GM19463 (cell line): Measurements from ENCODE around the gene EPHA5.

Experiments
- ATAC-seq: cut with Tn5 transposase; IDR thresholded peaks from one replicate; pipeline ENCODE4 v1.9.1; 2021; ENCODE audit warnings: mild to moderate bottlenecking, moderate library complexity; ENCODE audit not compliant: unreplicated experiment

The EPHA5 gene

DNA sequence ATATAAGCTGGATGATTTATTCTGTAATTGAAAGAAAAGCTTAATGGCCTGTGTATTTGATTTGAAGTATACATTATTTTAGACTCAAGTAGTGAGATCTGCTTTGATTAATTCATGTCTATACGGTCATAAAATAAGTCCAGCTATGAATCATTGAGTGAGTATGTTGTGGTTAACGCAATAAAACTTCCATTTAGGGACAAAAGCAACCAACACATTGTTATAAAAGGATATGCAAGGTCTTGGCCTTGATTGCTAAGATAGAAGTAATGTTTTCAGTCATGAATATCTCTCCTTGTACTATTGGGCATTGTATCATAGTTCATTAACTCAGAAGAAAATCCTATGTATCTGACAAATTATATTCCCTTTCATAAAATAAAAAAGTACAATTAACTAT lies 162.1 kb downstream of the EPHA5 start:
- ATAC-seq: no peak

DNA sequence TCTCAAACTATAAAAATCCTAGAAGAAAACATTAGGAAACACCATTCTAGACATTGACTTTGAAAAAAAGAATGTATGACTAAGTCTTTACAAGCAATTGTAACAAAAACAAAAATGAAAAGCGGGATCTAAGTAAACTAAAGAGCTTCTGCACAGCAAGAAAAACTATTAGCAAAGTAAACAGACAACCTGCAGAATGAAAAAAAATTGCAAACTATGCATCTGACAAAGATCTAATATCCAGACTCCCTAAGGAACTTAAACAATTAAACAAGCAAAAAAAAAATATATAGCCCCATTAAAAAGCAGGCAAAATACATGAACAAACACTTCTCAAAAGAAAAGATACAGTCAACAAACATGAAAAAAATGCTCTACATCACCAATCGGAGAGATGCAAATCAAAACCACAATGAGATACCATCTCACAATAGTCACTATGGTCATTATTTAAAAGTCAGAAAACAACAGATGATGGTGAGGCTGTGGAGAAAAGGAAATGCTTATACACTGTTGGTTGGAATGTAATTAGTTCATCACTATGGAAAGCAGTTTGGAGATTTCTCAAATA lies 168.1 kb downstream of the EPHA5 start:
- no peak for ATAC-seq

DNA sequence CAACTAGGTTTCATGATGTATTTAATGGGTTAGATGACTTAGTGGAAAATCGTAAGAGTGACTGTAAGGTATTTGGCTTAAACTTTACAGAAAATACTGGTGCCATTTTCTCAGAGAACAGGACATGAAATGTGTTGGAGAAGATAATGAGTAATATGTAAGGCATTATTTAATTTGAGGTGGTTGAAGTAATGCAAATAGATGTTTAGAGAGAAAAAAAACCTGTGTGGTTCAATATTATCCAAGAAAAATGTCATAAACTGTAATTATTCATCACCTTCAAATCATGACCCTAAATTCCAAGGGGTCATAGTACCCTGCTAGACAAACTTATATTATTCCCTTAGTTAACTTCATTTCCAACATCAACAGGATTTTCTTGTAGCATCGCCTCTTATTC lies 171.7 kb downstream of the EPHA5 start:
- no peak for ATAC-seq

DNA sequence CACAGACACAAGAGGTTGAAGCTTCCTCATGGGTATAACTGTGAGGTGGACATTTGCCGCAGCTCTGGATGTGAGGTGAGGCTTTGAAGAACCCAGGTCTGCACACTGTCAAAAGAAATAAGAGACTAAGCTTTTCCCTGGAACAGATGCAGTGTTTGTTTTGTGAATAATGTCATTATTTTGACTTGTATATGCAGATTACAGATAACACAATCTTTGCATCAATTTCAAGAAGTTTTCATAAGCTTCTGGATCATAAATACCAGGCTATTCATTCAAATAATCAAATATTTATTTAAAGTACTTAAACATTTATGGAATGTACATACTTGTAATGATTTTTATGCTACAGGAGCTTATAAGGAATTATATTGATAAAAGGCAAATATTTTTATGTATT lies 174.8 kb downstream of the EPHA5 start:
- no peak for ATAC-seq

DNA sequence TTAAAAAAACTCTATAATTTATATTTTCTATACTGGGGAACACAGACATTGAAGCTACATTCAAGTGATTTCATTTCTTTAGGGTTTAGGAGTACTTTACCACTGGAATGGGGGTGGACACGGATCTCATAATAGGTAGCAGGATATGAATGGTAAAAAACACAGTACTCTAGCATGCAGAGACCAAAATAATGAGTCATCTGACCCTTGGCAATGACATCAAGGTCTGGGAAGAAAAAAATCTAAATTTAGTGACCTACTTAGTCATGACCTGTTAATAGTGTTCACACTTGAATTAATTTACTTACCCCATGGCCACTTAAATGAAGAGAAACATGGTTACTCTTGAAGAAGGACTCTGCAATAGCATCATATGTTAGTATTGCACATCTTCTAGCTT lies 187.9 kb downstream of the EPHA5 start:
- ATAC-seq: no peak

DNA sequence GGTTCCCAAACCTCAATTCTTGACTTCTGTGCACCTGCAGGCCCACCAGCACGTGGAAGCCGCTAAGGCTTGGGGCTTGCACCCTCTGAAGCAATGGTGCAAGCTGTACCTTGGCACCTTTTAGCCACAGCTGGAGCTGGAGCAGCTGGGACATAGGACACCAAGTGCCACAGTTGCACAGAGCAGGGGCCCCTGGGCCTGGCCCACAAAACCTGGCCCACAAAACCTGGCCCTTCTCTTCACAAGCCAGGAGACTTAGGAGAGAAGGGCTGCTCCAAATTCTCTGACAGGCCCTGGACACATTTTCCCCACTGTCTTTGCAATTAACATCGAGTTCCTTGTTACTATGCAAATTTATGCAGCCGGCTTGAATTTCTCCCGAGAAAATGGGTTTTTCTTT lies 197.8 kb downstream of the EPHA5 start:
- ATAC-seq: no peak

DNA sequence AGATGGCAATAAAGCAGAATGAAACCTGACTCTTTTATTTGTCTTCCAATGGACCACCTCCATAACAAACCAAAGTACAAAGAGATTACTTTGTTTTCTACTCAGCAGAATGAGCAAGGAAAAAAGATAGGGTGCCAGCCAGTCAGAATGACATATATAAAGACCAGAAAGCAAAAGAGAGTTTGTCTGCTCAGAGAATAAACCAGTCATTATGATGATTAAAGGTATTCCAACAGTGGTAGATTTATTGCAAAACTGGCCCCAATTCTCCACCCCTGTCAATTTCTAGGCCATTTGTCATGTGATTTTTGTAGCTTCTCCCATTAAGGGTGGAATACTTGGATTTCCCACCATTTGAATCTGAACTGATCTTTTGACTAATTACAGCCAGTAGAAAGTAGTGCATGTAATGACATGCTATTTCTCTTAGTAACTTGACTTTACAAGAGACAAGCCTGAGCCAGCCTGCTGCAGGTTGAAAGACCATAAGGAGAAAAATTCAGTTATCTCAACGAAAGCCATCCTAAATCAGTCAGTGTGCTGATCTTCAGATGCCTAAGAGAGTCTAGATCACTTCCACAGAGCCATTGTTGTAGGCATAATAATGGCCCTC lies 203.1 kb downstream of the EPHA5 start:
- no peak for ATAC-seq

DNA sequence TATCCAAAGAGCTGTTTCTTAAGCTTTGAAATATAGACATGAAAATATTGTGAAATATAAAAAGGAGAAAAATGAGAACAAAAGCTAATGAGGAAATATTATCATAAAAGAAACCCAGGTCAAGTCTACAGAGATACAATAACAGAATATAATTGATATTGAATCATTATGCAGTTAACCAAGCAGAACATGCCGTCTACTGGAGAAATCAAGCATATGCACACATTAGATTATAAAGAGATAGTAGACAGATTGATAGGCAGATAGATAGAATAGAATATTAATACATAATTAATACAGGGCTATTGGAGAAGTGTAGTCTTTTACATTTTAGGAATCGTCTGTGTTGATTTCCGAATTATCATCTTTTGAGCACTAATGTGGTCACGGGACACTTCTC lies 208.5 kb downstream of the EPHA5 start:
- no peak for ATAC-seq

DNA sequence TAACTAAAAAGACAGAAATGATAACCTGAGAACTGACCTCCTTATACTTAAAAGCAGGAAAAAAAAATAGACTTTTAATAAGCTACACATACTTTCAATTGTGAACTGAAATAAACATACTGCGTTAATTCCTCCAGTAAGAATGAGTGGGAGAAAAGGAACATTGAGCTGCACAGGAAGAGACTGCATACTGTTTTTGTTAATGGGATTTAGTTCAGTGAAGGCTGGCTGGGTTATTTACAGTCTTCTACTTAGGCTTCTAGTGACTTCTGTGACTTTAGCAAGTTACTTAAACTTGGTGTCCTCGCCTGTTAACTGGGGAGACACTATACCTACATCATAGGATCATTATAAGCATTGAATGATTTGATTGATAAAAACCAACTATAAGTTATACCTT lies 213.3 kb downstream of the EPHA5 start:
- ATAC-seq: no peak

DNA sequence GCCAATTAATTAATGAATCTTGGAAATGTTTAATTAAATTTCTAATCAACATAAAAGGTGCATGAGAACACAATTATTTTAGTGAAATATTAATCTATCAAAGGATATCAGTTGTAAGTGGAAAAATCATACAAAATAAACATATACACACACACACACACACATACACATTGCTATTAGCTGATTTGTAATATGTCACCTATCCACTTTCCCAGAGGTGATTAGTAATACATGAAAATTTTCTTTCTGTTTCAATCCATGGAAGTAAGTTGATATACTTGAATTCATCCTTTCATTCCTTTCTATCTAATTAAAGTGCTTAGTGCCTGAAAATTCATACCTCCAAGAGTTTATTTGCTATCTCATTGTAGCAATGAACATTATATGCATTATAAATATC lies 213.7 kb downstream of the EPHA5 start:
- no peak for ATAC-seq

DNA sequence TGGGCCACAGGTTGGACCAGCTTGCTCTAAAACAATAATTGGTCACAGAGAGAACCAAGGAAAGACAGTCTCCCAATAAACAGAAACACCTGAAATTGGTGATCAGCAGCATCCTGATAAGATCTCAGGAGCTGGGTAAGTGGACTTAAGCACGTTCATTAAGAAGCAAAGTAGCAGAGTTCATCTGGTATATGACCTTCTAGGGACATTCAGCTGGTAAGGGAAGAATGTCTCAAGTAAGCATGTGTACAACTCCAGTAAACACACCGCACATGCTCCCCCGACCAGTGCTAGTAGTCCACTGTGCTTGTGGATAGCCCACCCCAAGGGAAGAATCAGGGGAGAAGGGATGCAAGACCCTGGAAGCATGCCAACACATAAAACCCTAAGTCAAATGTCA lies 216.9 kb downstream of the EPHA5 start:
- no peak for ATAC-seq

DNA sequence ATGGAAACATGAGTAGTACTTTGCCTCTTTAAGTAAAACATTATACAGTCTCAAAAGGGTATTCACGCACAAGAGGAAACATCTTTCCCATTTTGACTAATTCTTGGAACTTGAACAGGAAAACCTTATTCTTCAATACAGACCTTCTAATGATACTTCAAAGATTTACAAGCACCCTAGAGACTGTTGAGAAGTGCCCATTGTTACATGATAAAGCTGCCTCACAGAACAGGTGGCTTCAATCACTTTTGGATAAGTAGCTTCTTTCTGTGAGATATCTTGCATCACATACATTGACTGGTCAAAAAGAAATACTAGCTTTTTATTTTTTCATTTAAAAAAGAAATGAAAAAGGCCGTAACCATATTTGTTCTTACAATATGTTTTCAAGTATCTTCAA lies 219.4 kb downstream of the EPHA5 start:
- no peak for ATAC-seq

DNA sequence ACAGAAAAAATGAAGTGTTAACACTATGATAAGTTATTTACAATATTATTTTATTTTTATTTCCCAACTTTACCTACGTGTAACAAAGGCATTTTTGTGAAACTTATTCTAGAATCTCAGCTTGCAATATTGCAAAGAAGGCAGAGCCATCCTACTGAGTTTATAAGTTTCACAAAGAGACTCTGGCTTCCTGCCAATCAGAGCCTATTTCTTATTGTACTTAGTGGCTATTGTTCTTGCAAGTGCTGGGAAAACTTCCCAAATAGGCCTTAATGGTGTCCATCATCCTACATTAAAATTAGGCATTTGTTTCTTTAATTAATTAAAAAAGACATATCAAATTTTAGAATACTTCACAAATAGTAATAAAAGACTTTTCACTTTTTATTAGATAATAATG lies 233.2 kb downstream of the EPHA5 start:
- ATAC-seq: no peak

DNA sequence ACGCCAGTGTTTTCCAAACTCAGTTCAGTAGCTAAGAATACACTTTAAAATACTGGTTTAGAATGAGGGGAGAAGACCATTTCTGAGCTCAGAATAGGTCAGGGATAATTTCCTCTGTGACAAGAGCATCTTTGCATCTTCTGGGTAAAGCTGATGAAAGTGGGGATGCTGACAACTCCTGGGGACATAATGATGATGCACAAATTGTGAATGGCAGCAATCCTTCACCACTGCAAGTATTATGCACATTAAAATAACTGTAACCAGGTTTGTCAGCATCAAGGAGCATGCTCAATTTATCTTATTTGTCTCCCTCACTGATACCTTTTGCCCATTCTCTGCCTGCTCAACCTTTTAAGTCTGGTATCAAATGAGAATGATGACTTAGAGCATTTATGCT lies 248.2 kb downstream of the EPHA5 start:
- no peak for ATAC-seq

DNA sequence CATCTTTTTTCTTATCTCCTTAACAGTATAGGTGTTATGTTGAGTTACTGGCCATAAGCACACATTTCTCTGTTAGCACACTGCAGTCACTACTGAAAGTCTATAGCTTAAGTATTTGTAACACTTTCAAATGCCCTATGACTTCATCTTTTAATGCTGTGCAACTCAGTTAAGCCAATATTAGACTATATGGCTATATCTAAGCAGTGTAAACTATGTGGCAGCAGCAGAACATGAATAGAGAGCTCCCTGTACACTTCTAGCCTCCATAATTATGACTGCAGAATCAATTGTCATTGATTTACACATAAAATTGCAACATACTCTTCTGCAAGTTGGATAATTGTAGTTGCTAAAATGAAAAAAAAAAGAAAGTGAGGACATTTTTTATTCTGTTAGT lies 250.3 kb downstream of the EPHA5 start:
- ATAC-seq: no peak

DNA sequence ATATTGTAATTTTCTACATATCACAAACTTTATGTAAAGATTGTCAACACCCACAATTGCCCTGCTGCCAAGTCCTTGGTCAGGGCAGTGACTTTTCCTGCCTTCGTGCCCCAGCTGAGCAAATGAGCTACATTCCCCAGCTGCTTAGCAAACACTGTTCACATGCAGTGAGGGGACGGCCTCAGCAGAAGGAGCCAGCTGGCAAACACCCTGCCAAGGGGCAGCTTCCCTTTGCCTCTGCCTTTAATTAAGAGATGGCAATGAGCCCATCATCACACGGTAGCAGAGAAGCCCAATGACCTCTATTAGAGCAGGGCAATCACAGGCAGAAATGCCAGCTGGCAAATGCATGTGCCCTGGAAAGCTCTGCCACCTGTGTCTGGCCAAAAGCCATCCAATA lies 253.4 kb downstream of the EPHA5 start:
- no peak for ATAC-seq

DNA sequence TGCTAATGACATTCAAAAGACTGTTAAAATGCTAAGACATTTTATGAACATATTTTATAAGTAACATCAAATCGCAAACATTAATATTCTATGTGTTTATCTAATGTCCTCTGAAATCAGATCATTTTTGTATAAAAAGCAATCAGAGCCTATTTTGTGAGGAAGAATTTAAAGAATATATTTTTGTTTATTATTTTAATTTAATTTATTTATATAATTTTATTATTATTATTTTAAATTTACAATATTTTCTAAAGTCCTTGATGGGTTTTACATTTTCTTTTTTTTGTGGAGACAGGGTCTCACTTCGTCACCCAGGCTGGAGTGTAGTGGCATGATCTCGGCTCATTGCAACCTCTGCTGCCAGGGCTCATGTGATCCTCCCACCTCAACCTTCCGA lies 262.8 kb downstream of the EPHA5 start:
- no peak for ATAC-seq

DNA sequence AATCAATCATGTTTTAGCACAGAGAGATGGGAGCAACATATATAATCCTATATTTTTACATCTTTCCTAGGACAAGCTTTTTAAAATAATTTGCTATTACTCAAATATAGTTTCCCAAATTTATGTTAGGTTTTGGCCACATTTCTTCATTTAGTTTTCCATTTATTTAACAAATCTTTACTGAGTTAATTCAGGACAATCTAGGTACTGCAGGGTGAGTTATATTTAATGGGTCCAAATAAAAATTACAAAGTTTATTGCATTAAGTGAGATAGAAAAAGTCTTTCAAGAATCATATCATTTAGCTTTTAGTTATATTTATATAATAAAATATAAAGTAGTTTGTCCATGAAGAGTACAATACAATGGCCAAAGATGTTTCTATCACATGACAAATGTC lies 269.2 kb downstream of the EPHA5 start:
- ATAC-seq: no peak

DNA sequence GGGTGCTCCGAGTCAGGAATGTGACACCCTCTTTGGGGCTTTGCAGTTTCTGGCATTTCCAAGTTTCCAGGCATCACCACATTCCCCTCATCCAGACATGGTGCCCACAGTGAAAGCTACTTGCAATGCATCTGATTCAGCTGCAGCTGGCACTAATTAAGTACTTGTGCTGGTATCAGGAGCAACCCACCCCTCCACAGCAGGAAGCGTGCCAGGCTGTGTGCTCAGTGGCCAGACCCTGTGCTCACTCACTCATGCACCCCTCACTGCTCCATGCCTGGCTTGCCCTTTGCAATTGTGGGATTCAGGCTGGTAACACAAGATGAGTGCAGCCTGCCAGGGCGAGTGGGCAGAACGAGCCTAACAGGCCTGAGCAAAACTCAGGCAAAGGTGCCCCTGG lies 271.2 kb downstream of the EPHA5 start:
- no peak for ATAC-seq

DNA sequence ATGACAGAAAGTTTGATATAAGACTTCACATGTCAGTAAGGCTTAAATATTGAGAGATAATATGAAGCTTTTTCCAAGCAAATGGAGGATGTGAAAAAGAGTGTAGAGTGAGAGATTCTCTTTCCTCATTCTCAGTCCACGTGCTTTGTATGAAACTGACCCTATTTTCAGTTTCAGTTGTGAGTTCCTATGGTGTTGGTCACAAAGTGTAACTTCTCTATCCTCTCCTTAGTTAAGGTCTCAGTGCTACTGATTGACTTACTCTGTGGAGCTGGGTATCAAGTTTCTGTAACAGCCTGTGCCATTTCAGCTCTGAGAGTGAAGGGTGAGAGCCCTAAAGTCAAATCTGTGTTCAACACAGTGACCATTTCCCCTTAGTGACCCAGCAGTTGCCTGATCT lies 277.2 kb downstream of the EPHA5 start:
- ATAC-seq: peak; percentile 56

DNA sequence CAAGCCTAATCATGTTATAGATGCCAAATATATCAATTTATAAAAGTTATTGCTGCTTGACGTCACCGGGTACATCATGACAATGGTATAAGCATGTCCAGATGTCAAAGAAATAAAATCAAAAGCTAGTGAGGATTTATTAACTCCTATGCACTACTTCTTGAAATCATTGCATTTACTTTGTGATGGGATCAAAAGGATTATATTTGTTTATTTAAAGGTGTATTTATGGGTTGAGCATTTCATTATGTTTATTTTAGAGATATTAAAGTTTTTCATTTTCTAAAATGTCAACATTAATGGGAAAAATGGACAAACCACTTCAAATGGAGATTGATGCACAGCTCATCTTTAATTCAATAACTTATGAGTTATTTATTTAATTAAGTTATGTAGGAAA lies 277.8 kb downstream of the EPHA5 start:
- ATAC-seq: no peak

DNA sequence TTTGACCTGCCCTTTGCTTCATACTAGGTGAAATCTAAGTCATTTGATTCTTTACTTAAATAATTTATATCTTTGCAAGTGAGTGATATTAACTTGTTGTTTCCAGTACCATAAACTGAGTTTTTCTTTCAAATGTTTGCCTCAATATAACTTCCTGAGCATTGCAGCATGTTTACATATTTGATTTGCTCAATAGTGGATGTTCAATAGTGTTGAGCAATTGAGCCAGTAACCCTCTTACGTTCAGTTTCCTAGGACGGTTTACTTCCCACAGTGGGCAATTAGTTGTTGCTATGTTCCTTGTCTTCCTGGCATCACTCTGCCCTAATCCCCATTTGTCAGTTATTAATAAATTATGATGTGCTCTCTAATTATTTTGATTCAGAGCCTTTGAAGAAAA lies 278.5 kb downstream of the EPHA5 start:
- ATAC-seq: no peak

DNA sequence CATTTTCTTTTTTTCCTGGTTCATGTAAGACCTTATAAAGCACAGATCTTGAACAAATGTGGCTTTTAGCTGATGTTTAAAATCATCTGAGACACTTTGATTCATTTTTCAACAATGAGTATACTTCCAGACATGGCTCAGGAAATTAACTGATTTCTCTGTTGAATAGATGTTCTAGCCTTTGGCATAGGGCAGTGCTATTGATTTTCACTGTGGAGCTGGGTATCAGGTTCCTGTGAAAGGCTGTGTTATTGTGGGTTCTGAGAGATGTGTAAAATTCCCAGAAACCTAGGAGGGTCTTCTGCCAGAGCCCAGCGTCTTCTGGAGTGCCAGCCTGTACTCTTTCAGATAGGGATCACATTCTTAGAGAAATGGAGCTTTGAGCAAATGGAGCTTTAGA lies 278.9 kb downstream of the EPHA5 start:
- ATAC-seq: no peak
